ENCODE data around the gene HDAC4. TPM values are rescaled to one million over a fixed set of nuclear protein-coding genes. Genes with fewer than 3 reads are reported as not detected.

HDAC4 gene
- total and polyA plus RNA-seq, 2 of the 4 experiments (the other 2 are of a cell fraction) = 4.1 to 7.2 TPM

DNA sequence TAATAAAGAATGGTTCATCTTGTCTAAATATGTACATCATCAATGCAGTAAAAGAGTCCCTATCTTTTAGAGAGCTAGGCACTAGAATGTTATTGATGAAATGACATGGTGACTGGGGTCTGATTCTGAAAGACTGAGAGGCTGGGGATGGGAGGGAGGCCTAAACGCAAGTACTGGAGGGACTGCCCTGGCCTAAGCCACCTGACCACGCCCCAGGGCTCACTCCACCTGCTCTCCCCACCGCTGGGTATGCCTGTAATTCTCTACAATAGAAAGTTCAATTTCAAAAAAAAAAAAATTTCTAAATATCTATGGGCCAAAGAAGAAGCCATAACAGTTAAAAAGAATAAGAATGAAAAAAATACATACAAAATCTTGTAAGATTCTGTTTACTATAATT is 194.0 kb downstream of the HDAC4 start:
- no peak overlapping the region for H3K23ac ChIP-seq (ENCODE audit: low read depth, low read length)
- H3K27me3 ChIP-seq (ENCODE audit: control insufficient read depth, insufficient read depth, low read length) = no peaks in the 10 kb centered on the region
- H2AFZ ChIP-seq (replicated peaks; ENCODE audit: low read length, poor library complexity) = no peak overlapping the region
- H3K4ac ChIP-seq (ENCODE audit: low read depth, low read length) = no peak overlapping the region
- ChIA-PET POLR2A (ENCODE audit: unreplicated experiment) (no interaction called here), CTCF (no interaction called here)
- no peak overlapping the region for H3K27ac ChIP-seq (ENCODE audit: insufficient read depth, low read length)
- H2AK5ac ChIP-seq (ENCODE audit: low read depth, low read length) = no peak overlapping the region
- no peak overlapping the region for H2BK120ac ChIP-seq (ENCODE audit: low read depth, low read length)
- H3K4me3 ChIP-seq (ENCODE audit: insufficient read depth, low read depth, low read length) = no peak overlapping the region
- H2BK15ac ChIP-seq (ENCODE audit: low read depth, low read length) = no peak overlapping the region
- in situ Hi-C loops (cut with MboI; ENCODE audit: low sequenced_read_pairs) (no loop called here), dilution Hi-C loops (cut with HindIII; ENCODE audit: low sequenced_read_pairs, unreplicated experiment) (no loop called here), intact Hi-C loops (cut with micrococcal nuclease) (no loop called here)
- H3K4me2 ChIP-seq (ENCODE audit: low read depth, low read length) = no peak overlapping the region
- H3K18ac ChIP-seq (ENCODE audit: low read depth, low read length) = no peak overlapping the region
- H3K36me3 ChIP-seq (ENCODE audit: control insufficient read depth, insufficient read depth, low read length) = no peaks in the 10 kb centered on the region; the same call in 1 of the 2 replicates
- H3K14ac ChIP-seq (replicated peaks; ENCODE audit: low read depth, low read length) = no peak overlapping the region
- H2BK20ac ChIP-seq (ENCODE audit: low read depth, low read length) = no peak overlapping the region
- no peak for TF ChIP-seq MXI1 (IDR thresholded peaks at IDR 0.05; ENCODE audit: borderline replicate concordance, low read depth, low read length)
- TF ChIP-seq RCOR1 (IDR thresholded peaks at IDR 0.05; ENCODE audit: insufficient replicate concordance, low read length) = no peak
- no peak for TF ChIP-seq USF2 (IDR thresholded peaks at IDR 0.05; ENCODE audit: low read depth, low read length)
- no peak for TF ChIP-seq CTCF (conservative IDR thresholded peaks at IDR 0.05; ENCODE audit: low read depth, low read length)
- TF ChIP-seq RAD21 (IDR thresholded peaks at IDR 0.05; ENCODE audit: low read length) = no peak
- no peak for TF ChIP-seq SMC3 (IDR thresholded peaks at IDR 0.05; ENCODE audit: low read depth, low read length)
- no peak for TF ChIP-seq BHLHE40 (IDR thresholded peaks at IDR 0.05; ENCODE audit: low read depth, low read length)
- TF ChIP-seq, protein P1, sequence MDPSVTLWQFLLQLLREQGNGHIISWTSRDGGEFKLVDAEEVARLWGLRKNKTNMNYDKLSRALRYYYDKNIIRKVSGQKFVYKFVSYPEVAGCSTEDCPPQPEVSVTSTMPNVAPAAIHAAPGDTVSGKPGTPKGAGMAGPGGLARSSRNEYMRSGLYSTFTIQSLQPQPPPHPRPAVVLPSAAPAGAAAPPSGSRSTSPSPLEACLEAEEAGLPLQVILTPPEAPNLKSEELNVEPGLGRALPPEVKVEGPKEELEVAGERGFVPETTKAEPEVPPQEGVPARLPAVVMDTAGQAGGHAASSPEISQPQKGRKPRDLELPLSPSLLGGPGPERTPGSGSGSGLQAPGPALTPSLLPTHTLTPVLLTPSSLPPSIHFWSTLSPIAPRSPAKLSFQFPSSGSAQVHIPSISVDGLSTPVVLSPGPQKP (IDR thresholded peaks at IDR 0.05; ENCODE audit: borderline replicate concordance, low read depth, low read length) = no peak
- no peak for TF ChIP-seq CHD1 (IDR thresholded peaks at IDR 0.05; ENCODE audit: low read depth, low read length)
- H3K4me1 ChIP-seq (ENCODE audit: control insufficient read depth, insufficient read depth, low read length) = no peaks in the 10 kb centered on the region; the same call in 1 of the 2 replicates
- peaks cover 11% of the 10 kb centered on the region for H4K20me1 ChIP-seq (ENCODE audit: insufficient read depth, low read length)
- H3K56ac ChIP-seq (ENCODE audit: extremely low read depth, insufficient read depth, low read length) = no peak overlapping the region
- H2BK5ac ChIP-seq (ENCODE audit: low read depth, low read length, poor library complexity, severe bottlenecking) = no peak overlapping the region
- peaks cover 25 to 31% of the 10 kb centered on the region in 2 experiments for H3K79me1 ChIP-seq (ENCODE audit: low read depth in 1 of 2, low read length in 2 of 2)
- WGBS, 2 experiments (ENCODE audit: extremely low coverage in 2 of 2, insufficient read length in 1 of 2) = no CpG with 5 or more reads among the region's 3 CpGs
- H2AK9ac ChIP-seq (replicated peaks; ENCODE audit: low read depth, low read length, poor library complexity) = no peak overlapping the region
- ATAC-seq (ENCODE audit: low read depth) (no peak), DNase-seq (no peak)
- no peak overlapping the region for H4K5ac ChIP-seq (ENCODE audit: low read depth, low read length)
- no peaks in the 10 kb centered on the region for H3K9me3 ChIP-seq (ENCODE audit: control insufficient read depth, insufficient read depth, low read length)
- no peak overlapping the region for H3K9ac ChIP-seq (ENCODE audit: low read depth, low read length)
- no peak overlapping the region for H4K8ac ChIP-seq (ENCODE audit: low read depth in 2 of 2, low read length in 2 of 2)
- H4K91ac ChIP-seq (ENCODE audit: insufficient read depth, low read depth, low read length) = no peak overlapping the region
- H3K9me1 ChIP-seq (ENCODE audit: insufficient read depth, low read length) = no peaks in the 10 kb centered on the region; the same call in 1 of the 2 replicates
- BruUV-seq (replicated peaks) = no TSS peak

All from IMR-90 (cell line).